SK-N-MC (cell line): ENCODE results near the gene VBP1.

Source experiments
- EZH2 ChIP-seq: fragments of 200-600 bp; sonication (generic); IDR thresholded peaks from one replicate; pipeline ENCODE4 v1.6.1; 2017; ENCODE audit warnings: antibody characterized with exemption
- FOXP2 ChIP-seq: optimal IDR thresholded peaks from 2 replicates; pipeline ENCODE3; 2011; ENCODE audit warnings: mild to moderate bottlenecking, moderate library complexity; ENCODE audit not compliant: insufficient read depth; ENCODE audit errors: extremely low read length, control extremely low read depth
- POLR2AphosphoS5 ChIP-seq: IDR thresholded peaks from 2 replicates; pipeline ENCODE4 v1.6.1; 2012; ENCODE audit warnings: mild to moderate bottlenecking, low read depth, low read length, borderline replicate concordance

DNA sequence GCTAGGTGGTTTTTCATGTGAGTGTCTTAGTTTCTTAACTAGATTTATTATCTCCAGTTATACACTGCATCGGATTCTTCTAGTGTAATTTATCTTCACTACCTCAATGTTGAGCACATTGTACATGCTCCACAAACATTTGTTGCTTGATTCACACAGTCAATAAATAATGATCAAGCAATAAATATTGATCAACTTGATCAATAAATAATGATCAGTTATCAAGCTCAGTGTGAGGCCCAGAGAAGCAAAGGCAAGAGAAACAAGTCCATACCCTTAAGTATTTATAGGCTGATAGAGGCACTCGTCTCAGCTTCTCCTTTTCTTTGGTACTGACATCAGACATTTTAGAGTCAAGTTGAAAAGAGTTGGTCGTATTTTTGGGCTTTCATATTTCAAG lies 5.1 kb upstream of the VBP1 start:
- no peak for TF ChIP-seq POLR2AphosphoS5
- no peak for TF ChIP-seq EZH2
- no peak for TF ChIP-seq FOXP2
